K562 (cell line): ENCODE data around the gene COQ8B. TPM values are rescaled to one million over a fixed set of nuclear protein-coding genes. Genes with fewer than 3 reads are reported as not detected.

Experiments
- ARID2 ChIP-seq: fragments of 450-650 bp; IDR thresholded peaks from 2 replicates; pipeline ENCODE4 v1.6.1; 2017; ENCODE audit warnings: antibody characterized with exemption, mild to moderate bottlenecking
- BHLHE40 ChIP-seq: IDR thresholded peaks from 2 replicates; pipeline ENCODE4 v1.6.1; 2011; ENCODE audit warnings: low read length, improper control_type of control experiment
- CBFA2T3 ChIP-seq: fragments of 450-650 bp; IDR thresholded peaks from 2 replicates; pipeline ENCODE4 v1.6.1; 2017
- CBX5 ChIP-seq: IDR thresholded peaks from 2 replicates; pipeline ENCODE4 v1.6.1; 2014; ENCODE audit warnings: low read depth, borderline replicate concordance
- CREB1 ChIP-seq, 2 experiments: sonication (generic) in 1 of 2; formaldehyde crosslinking in 1 of 2; IDR thresholded peaks; 2 replicates each; pipeline versions ENCODE4 v1.6.1 to v1.8.0; 2012 to 2022; ENCODE audit warnings: inconsistent platforms in 1 of 2, mild to moderate bottlenecking in 1 of 2, missing genetic modification reagents in 1 of 2, moderate library complexity in 1 of 2
- EP300 ChIP-seq: IDR thresholded peaks from 2 replicates; pipeline ENCODE4 v1.6.1; 2012; ENCODE audit warnings: low read length, improper control_type of control experiment
- FOXM1 ChIP-seq, 2 experiments: fragments of 450-650 bp in 1 of 2; sonication (generic) in 1 of 2; formaldehyde crosslinking in 1 of 2; IDR thresholded peaks; 2 replicates each; pipeline versions ENCODE4 v1.6.1 to v1.9.0; 2017 to 2022; ENCODE audit warnings: low read depth in 2 of 2, mild to moderate bottlenecking in 2 of 2, missing genetic modification reagents in 1 of 2, moderate library complexity in 1 of 2
- HCFC1 ChIP-seq: IDR thresholded peaks from 2 replicates; pipeline ENCODE4 v1.6.1; 2012; ENCODE audit warnings: low read depth, low read length, improper control_type of control experiment
- LARP7 ChIP-seq: fragments of 450-650 bp; IDR thresholded peaks from 2 replicates; pipeline ENCODE4 v1.6.1; 2016
- NCOR1 ChIP-seq: fragments of 450-650 bp; IDR thresholded peaks from 2 replicates; pipeline ENCODE4 v1.6.1; 2016; ENCODE audit warnings: mild to moderate bottlenecking, moderate library complexity
- NEUROD1 ChIP-seq: fragments of 150-350 bp; IDR thresholded peaks from 2 replicates; pipeline ENCODE4 v1.6.1; 2014; ENCODE audit warnings: borderline replicate concordance, low read length, low read depth; ENCODE audit not compliant: partially characterized antibody
- NRF1 ChIP-seq, 2 experiments: fragments of 450-650 bp; IDR thresholded peaks in 1 of 2; conservative IDR thresholded peaks in 1 of 2; 2 replicates each; pipeline ENCODE4 v1.6.1; 2014; ENCODE audit warnings: mild to moderate bottlenecking in 2 of 2
- RB1 ChIP-seq: fragments of 450-650 bp; IDR thresholded peaks from 2 replicates; pipeline ENCODE4 v1.6.1; 2017; ENCODE audit warnings: low read depth, mild to moderate bottlenecking
- RBBP5 ChIP-seq: fragments of 200-600 bp; sonication (generic); IDR thresholded peaks from 2 replicates; pipeline ENCODE4 v1.6.1; 2012; ENCODE audit warnings: borderline replicate concordance, mild to moderate bottlenecking, low read length, control low read depth, inconsistent platforms; ENCODE audit not compliant: insufficient read depth, poor library complexity, severe bottlenecking
- RBFOX2 ChIP-seq: fragments of 200-400 bp; formaldehyde crosslinking; IDR thresholded peaks from 2 replicates; pipeline ENCODE4 v1.6.1; 2017; ENCODE audit warnings: low read depth, mild to moderate bottlenecking, low read length, moderate library complexity
- RBM15 ChIP-seq: fragments of 200-400 bp; formaldehyde crosslinking; IDR thresholded peaks from 2 replicates; pipeline ENCODE4 v1.6.1; 2018; ENCODE audit warnings: mild to moderate bottlenecking, low read length, moderate library complexity; ENCODE audit not compliant: insufficient read depth
- TAL1 ChIP-seq: fragments of 450-650 bp; IDR thresholded peaks from 2 replicates; pipeline ENCODE4 v1.6.1; 2016; ENCODE audit warnings: mild to moderate bottlenecking
- TCF3 ChIP-seq: sonication (generic); formaldehyde crosslinking; IDR thresholded peaks from 2 replicates; pipeline ENCODE4 v1.4.0; 2020; ENCODE audit warnings: mild to moderate bottlenecking, missing genetic modification reagents
- TRIM24 ChIP-seq, 2 experiments: fragments of 450-650 bp; IDR thresholded peaks; 2 replicates each; pipeline ENCODE4 v1.6.1; 2016
- ZFX ChIP-seq: sonication (generic); formaldehyde crosslinking; IDR thresholded peaks from 2 replicates; pipeline ENCODE4 v1.8.0; 2022; ENCODE audit warnings: mild to moderate bottlenecking, missing genetic modification reagents, moderate library complexity
- ZNF592 ChIP-seq: fragments of 450-650 bp; IDR thresholded peaks from 2 replicates; pipeline ENCODE4 v1.6.1; 2017; ENCODE audit warnings: antibody characterized with exemption, mild to moderate bottlenecking
- polyA plus RNA-seq, 8 experiments: library from polyadenylated mRNA; depleted of rRNA in 4 of 8; stranded (reverse) in 5 of 8; unstranded in 3 of 8; fragments of >200 nt; fragmentation: Nextera tagmentation in 2 of 8; fragmentation: Illumina TruSeq in 1 of 8; extraction: Ambion mirVana in 2 of 8; extraction: Trizol in 1 of 8; gene quantifications; 2 replicates each; pipeline versions ENCODE4 v1.2.1 to v1.2.3, GENCODE V29; 2011 to 2014; ENCODE audit warnings: inconsistent platforms in 1 of 8, missing spikeins in 1 of 8
- total RNA-seq, 7 experiments: library from RNA; depleted of rRNA in 6 of 7; stranded (reverse); fragments of >200 nt in 6 of 7; fragmentation: Illumina TruSeq in 2 of 7; extraction: Trizol in 2 of 7; gene quantifications; 2 replicates each; pipeline versions ENCODE4 v1.2.1 to v1.2.3, GENCODE V29; 2011 to 2021; ENCODE audit warnings: low replicate concordance in 1 of 7
- TF ChIP-seq, protein P1 (sequence below): fragments of 450-650 bp; IDR thresholded peaks from 2 replicates; pipeline ENCODE4 v1.7.1; 2018; ENCODE audit warnings: mild to moderate bottlenecking, low read depth; ENCODE audit not compliant: partially characterized antibody

COQ8B gene
- total and polyA plus RNA-seq, 9 of the 15 experiments (the other 6 are each of a cell fraction or from before 2014, with no cell fraction given): 0.41 to 32.3 (median 12.9) TPM

- TF ChIP-seq, protein P1, sequence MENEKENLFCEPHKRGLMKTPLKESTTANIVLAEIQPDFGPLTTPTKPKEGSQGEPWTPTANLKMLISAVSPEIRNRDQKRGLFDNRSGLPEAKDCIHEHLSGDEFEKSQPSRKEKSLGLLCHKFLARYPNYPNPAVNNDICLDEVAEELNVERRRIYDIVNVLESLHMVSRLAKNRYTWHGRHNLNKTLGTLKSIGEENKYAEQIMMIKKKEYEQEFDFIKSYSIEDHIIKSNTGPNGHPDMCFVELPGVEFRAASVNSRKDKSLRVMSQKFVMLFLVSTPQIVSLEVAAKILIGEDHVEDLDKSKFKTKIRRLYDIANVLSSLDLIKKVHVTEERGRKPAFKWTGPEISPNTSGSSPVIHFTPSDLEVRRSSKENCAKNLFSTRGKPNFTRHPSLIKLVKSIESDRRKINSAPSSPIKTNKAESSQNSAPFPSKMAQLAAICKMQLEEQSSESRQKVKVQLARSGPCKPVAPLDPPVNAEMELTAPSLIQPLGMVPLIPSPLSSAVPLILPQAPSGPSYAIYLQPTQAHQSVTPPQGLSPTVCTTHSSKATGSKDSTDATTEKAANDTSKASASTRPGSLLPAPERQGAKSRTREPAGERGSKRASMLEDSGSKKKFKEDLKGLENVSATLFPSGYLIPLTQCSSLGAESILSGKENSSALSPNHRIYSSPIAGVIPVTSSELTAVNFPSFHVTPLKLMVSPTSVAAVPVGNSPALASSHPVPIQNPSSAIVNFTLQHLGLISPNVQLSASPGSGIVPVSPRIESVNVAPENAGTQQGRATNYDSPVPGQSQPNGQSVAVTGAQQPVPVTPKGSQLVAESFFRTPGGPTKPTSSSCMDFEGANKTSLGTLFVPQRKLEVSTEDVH: peak; percentile 67
- TF ChIP-seq RBM15 (no peak), NRF1 (conservative IDR thresholded peaks at IDR 0.05 in 1 of 2, IDR thresholded peaks at IDR 0.05 in 1 of 2) (peak; percentile 21 to 39; a peak in 2 of 4 replicates), CBFA2T3 (peak; percentile 79), ARID2 (0 out of 2 replicates have a peak, but pooled peaks have one; percentile 69), EP300 (peak; percentile 17; the same call in 1 of the 2 replicates), ZFX (CRISPR knock-in tag) (peak; percentile 92), BHLHE40 (peak; percentile 30; the same call in 1 of the 2 replicates), FOXM1 (IDR thresholded peaks at IDR 0.05; ENCODE audit: low read depth) (no peak), FOXM1 (CRISPR knock-in tag; IDR thresholded peaks at IDR 0.05; ENCODE audit: low read depth) (no peak), TRIM24 (IDR thresholded peaks at IDR 0.05) (peak in 1 of 2 experiments; percentile 51; a peak in 1 of 4 replicates), RBFOX2 (peak; percentile 34; the same call in 1 of the 2 replicates), CBX5 (no peak; the same call in 1 of the 2 replicates), ZNF592 (peak; percentile 84), TAL1 (peak; percentile 27; the same call in 1 of the 2 replicates), LARP7 (peak; percentile 79; the same call in 1 of the 2 replicates), RB1 (peak; percentile 93), HCFC1 (peak; percentile 39; the same call in 1 of the 2 replicates), NEUROD1 (peak; percentile 28), NCOR1 (peak; percentile 43; the same call in 1 of the 2 replicates), CREB1 (IDR thresholded peaks at IDR 0.05) (no peak), CREB1 (CRISPR knock-in tag; IDR thresholded peaks at IDR 0.05) (peak; percentile 16; the same call in 1 of the 2 replicates), TCF3 (peak; percentile 32), RBBP5 (peak; percentile 8)
Measured at GRCh38 chr19:40702337-40703012, 14.2 kb downstream of the COQ8B start (continued).
